ENCODE measurements around the gene STK36. TPM values are rescaled to one million over a fixed set of nuclear protein-coding genes. Genes with fewer than 3 reads are reported as not detected.
A peak's percentile ranks its signal among the peaks of the same experiment; 100 is the strongest.

STK36 gene
- total and polyA plus RNA-seq, 10 of the 15 experiments (the other 5 are each of a cell fraction or from before 2014, with no cell fraction given): 4.0 to 22.8 (median 16.7) TPM

DNA sequence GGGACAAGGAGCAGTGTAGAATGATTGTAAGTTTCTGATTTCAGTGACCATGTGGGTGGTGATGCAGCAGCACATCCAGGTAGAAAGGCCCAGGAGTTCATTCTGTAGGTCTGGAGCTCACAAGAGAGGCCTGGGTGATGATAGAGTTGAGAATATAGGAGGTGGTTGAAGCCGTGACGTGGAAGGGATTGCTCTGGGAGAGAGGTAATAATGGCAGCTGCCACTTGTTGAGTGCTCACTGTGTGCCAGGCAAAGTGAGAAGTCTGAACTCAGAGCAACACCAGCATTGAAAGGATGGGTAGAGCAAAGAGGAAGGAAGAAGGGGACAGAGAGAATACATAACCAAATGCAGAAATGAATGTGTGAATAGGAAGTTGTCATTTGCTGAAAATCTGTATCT lies 42.0 kb downstream of the STK36 start:
- intact Hi-C loops (cut with micrococcal nuclease; ENCODE audit: unreplicated experiment) (no loop called here), in situ Hi-C loops (cut with MboI) (no loop called here)
- no peak for FAIRE-seq
- H3K79me2 ChIP-seq (ENCODE audit: control insufficient read depth, insufficient read depth, low read length): peaks cover 45% of the 10 kb centered on the region
- no peak for DNase-seq (ENCODE audit: low read depth, low spot score)
- H3K27ac ChIP-seq (ENCODE audit: control insufficient read depth, insufficient read depth): no peak overlapping the region
- no peak for ATAC-seq
- H3K4me2 ChIP-seq (ENCODE audit: control insufficient read depth, insufficient read depth): peak overlapping the region; percentile 67
- H3K4me3 ChIP-seq: no peak overlapping the region; the same call in 1 of the 2 replicates
- no peaks in the 10 kb centered on the region for H3K4me1 ChIP-seq (ENCODE audit: control insufficient read depth, insufficient read depth, low read length)
- no CpG with 5 or more reads among the region's 2 CpGs for WGBS (ENCODE audit: insufficient coverage, insufficient replicate concordance, low lambda C conversion rate, missing lambda C conversion rate)
- no peak overlapping the region for H2AFZ ChIP-seq (ENCODE audit: control insufficient read depth, low read depth, low read length)
- TF ChIP-seq CBX3 (IDR thresholded peaks at IDR 0.05; ENCODE audit: borderline replicate concordance, low read depth) (no peak), YBX1 (IDR thresholded peaks at IDR 0.05) (no peak), BRCA1 (IDR thresholded peaks at IDR 0.05; ENCODE audit: low read depth, low read length) (no peak), HDAC2 (IDR thresholded peaks at IDR 0.05) (no peak), SREBF1 (IDR thresholded peaks at IDR 0.05; ENCODE audit: low read length) (no peak), SREBF2 (IDR thresholded peaks at IDR 0.05; ENCODE audit: low read length) (no peak), ZSCAN29 (IDR thresholded peaks at IDR 0.05) (no peak)
- TF ChIP-seq, protein P1, sequence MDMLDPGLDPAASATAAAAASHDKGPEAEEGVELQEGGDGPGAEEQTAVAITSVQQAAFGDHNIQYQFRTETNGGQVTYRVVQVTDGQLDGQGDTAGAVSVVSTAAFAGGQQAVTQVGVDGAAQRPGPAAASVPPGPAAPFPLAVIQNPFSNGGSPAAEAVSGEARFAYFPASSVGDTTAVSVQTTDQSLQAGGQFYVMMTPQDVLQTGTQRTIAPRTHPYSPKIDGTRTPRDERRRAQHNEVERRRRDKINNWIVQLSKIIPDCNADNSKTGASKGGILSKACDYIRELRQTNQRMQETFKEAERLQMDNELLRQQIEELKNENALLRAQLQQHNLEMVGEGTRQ (IDR thresholded peaks at IDR 0.05; ENCODE audit: borderline replicate concordance, low read depth, low read length): no peak
- ChIA-PET RAD21 (ENCODE audit: unreplicated experiment) (interaction anchor here (1.0 to 1.3 kb wide), 2 partner anchors 9 to 427 kb away, joined by 3 read pairs; no protein-coding TSS in a partner anchor), SMC1A (ENCODE audit: uncharacterized antibody, unreplicated experiment) (interaction anchor here (1.1 to 1.7 kb wide), 3 partner anchors 12 to 134 kb away, joined by 3 to 6 read pairs (median 4); no protein-coding TSS in a partner anchor), POLR2A (no interaction called here), CTCF (interaction anchor here (1.3 to 2.0 kb wide), 3 partner anchors 9 to 184 kb away, joined by 3 to 6 read pairs (median 3); no protein-coding TSS in a partner anchor)
- H3K9me3 ChIP-seq (replicated peaks; ENCODE audit: control insufficient read depth, insufficient read depth, low read length): no peaks in the 10 kb centered on the region
- H3K9ac ChIP-seq (ENCODE audit: control insufficient read depth, insufficient read depth, low read length): no peak overlapping the region; the same call in 1 of the 2 replicates
- BruUV-seq (replicated peaks): TSS peak; percentile 21
- no peaks in the 10 kb centered on the region for H4K20me1 ChIP-seq (ENCODE audit: control insufficient read depth, insufficient read depth)
- peaks cover 0 to 12% of the 10 kb centered on the region in 2 experiments; a peak in 2 of 4 replicates for H3K36me3 ChIP-seq (ENCODE audit: control insufficient read depth in 2 of 2, insufficient read depth in 2 of 2, low read length in 1 of 2)
- no peaks in the 10 kb centered on the region for H3K27me3 ChIP-seq (replicated peaks in 1 of 2; ENCODE audit: control insufficient read depth in 2 of 2, insufficient read depth in 2 of 2, low read length in 1 of 2)

DNA sequence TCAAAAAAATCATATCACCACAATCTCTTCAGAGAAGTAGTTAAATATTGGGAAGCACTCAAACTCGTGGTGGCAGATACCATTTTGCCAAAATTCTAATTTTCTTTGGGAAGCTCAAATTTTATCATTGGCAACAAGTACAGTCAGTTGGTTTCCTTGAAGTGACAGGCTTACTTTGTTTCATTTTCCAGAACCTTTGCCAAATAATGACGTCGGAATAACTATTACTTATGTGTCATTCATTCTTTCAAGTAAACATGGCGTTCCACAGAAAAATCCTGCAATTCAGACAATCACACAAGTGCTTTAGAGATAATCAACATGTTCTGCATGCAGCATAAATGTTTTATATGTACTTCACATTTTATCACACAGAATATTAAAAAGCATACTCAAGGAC lies 44.2 kb downstream of the STK36 start:
- Histone ChIP-seq H3K4me2 (ENCODE audit: control insufficient read depth, insufficient read depth) (no peak overlapping the region), H3K9ac (ENCODE audit: control insufficient read depth, insufficient read depth, low read length) (no peak overlapping the region), H3K36me3 (ENCODE audit: control insufficient read depth in 2 of 2, insufficient read depth in 2 of 2, low read length in 1 of 2) (peaks cover 1 to 12% of the 10 kb centered on the region in 2 experiments; a peak in 3 of 4 replicates), H3K27me3 (replicated peaks in 1 of 2; ENCODE audit: control insufficient read depth in 2 of 2, insufficient read depth in 2 of 2, low read length in 1 of 2) (no peaks in the 10 kb centered on the region), H3K27ac (ENCODE audit: control insufficient read depth, insufficient read depth) (no peak overlapping the region), H3K79me2 (ENCODE audit: control insufficient read depth, insufficient read depth, low read length) (peaks cover 44% of the 10 kb centered on the region), H3K9me3 (replicated peaks; ENCODE audit: control insufficient read depth, insufficient read depth, low read length) (no peaks in the 10 kb centered on the region), H3K4me1 (ENCODE audit: control insufficient read depth, insufficient read depth, low read length) (no peaks in the 10 kb centered on the region), H2AFZ (ENCODE audit: control insufficient read depth, low read depth, low read length) (no peak overlapping the region), H4K20me1 (ENCODE audit: control insufficient read depth, insufficient read depth) (no peaks in the 10 kb centered on the region), H3K4me3 (no peak overlapping the region)
- TF ChIP-seq LARP7 (IDR thresholded peaks at IDR 0.05): no peak
- TF ChIP-seq GABPA (IDR thresholded peaks at IDR 0.05; ENCODE audit: low read depth): no peak
- no peak for TF ChIP-seq ZZZ3 (IDR thresholded peaks at IDR 0.05; ENCODE audit: control insufficient read depth, insufficient read length, low read depth)
- TF ChIP-seq JUNB (IDR thresholded peaks at IDR 0.05): no peak
- no peak for TF ChIP-seq RB1 (IDR thresholded peaks at IDR 0.05; ENCODE audit: borderline replicate concordance)
- TF ChIP-seq RELA (IDR thresholded peaks at IDR 0.05; ENCODE audit: borderline replicate concordance, partially characterized antibody): no peak
- TF ChIP-seq NRF1 (conservative IDR thresholded peaks at IDR 0.05; ENCODE audit: low read depth, low read length): no peak
- TF ChIP-seq TBL1XR1 (IDR thresholded peaks at IDR 0.05; ENCODE audit: low read depth, low read length): no peak
- no peak for TF ChIP-seq SP1 (IDR thresholded peaks at IDR 0.05; ENCODE audit: low read depth, low read length)
- no peak for TF ChIP-seq MEF2B (IDR thresholded peaks at IDR 0.05; ENCODE audit: partially characterized antibody, poor library complexity, severe bottlenecking)
- no peak for ATAC-seq
- ChIA-PET POLR2A (no interaction called here), SMC1A (ENCODE audit: uncharacterized antibody, unreplicated experiment) (interaction anchor here (1.5 kb wide), 1 partner anchor 11 kb away, joined by 3 read pairs; no protein-coding TSS in a partner anchor), RAD21 (ENCODE audit: unreplicated experiment) (no interaction called here), CTCF (no interaction called here)
- in situ Hi-C loops (cut with MboI): no loop called here
- intact Hi-C loops (cut with micrococcal nuclease; ENCODE audit: unreplicated experiment): no loop called here
- WGBS (ENCODE audit: insufficient coverage, insufficient replicate concordance, low lambda C conversion rate, missing lambda C conversion rate): 94% methylated on average over 4 of the region's 4 CpGs
- no peak for DNase-seq (ENCODE audit: low read depth, low spot score)
- BruUV-seq (replicated peaks): no TSS peak
- FAIRE-seq: no peak
